Dedifferentiated amniotic fluid mesenchymal stem cell (primary cell): ENCODE measurements around the gene DNM3.

Source experiments
- DNase-seq: peaks from one replicate; pipeline ENCODE4 v3.0.0-alpha.2; 2016; ENCODE audit errors: extremely low spot score

The DNM3 gene

GRCh38 chr1:172453153-172453545 is 611.9 kb downstream of the DNM3 start:
- no peak for DNase-seq

GRCh38 chr1:172453607-172454006 is 612.3 kb downstream of the DNM3 start:
- DNase-seq, result no peak

GRCh38 chr1:172455451-172455850 is 614.2 kb downstream of the DNM3 start:
- no peak for DNase-seq

- no peak for DNase-seq
Observed at GRCh38 chr1:172456344-172456769, 615.1 kb downstream of the DNM3 start.

- no peak for DNase-seq
Observed at GRCh38 chr1:172457479-172458130, 616.3 kb downstream of the DNM3 start.

- no peak for DNase-seq
Observed at GRCh38 chr1:172460177-172460576, 618.9 kb downstream of the DNM3 start.

GRCh38 chr1:172460887-172461315 is 619.6 kb downstream of the DNM3 start:
- peak; percentile 26 for DNase-seq
